ENCODE results near the gene RB1.

- TF ChIP-seq, protein P1, sequence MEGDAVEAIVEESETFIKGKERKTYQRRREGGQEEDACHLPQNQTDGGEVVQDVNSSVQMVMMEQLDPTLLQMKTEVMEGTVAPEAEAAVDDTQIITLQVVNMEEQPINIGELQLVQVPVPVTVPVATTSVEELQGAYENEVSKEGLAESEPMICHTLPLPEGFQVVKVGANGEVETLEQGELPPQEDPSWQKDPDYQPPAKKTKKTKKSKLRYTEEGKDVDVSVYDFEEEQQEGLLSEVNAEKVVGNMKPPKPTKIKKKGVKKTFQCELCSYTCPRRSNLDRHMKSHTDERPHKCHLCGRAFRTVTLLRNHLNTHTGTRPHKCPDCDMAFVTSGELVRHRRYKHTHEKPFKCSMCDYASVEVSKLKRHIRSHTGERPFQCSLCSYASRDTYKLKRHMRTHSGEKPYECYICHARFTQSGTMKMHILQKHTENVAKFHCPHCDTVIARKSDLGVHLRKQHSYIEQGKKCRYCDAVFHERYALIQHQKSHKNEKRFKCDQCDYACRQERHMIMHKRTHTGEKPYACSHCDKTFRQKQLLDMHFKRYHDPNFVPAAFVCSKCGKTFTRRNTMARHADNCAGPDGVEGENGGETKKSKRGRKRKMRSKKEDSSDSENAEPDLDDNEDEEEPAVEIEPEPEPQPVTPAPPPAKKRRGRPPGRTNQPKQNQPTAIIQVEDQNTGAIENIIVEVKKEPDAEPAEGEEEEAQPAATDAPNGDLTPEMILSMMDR (IDR thresholded peaks at IDR 0.05; ENCODE audit: low read depth, low read length) = no peak
- no peak for TF ChIP-seq POLR2A (IDR thresholded peaks at IDR 0.05; ENCODE audit: extremely low read depth, insufficient read length)
- TF ChIP-seq MAX (IDR thresholded peaks at IDR 0.05; ENCODE audit: low read depth, low read length) = no peak; the same call in 1 of the 2 replicates
Observed at GRCh38 chr13:48412881-48413351, 109.4 kb downstream of the RB1 start, which contains the start of gene LPAR6.
